ENCODE data around the gene CRB3. TPM values are rescaled to one million over a fixed set of nuclear protein-coding genes. Genes with fewer than 3 reads are reported as not detected.

CRB3 gene
- total and polyA plus RNA-seq, 2 donors (not counting 3 experiments of a cell fraction or from before 2014, with no cell fraction given): not detected

DNA sequence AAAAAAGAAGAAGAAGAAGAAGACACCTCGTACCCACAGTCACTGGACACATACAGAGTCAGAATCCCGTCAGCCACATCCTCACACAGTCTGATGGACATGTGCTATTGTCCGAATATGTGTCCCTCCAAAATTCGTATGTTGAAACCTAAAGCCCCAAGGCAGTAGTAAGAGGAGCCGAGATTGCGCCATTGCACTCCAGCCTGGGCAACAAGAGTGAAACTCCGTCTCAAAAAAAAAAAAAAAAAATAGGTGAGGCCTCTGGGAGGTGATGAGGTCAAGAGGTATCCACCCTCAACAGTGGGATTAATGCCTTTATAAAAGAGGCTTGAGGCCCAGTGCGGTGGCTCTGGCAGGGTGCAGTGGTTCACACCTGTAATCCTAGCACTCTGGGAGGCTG, 20.2 kb downstream of the CRB3 start:
- no peak for DNase-seq (ENCODE audit: low read depth, low spot score)
- CTCF ChIA-PET: interaction anchor here (0.7 kb wide), 1 partner anchor 230 kb away, joined by 3 read pairs; no protein-coding TSS in a partner anchor
- FAIRE-seq: no peak
- no peak overlapping the region for H3K27ac ChIP-seq (ENCODE audit: insufficient read depth, low read depth, low read length)
- H3K9me3 ChIP-seq (replicated peaks; ENCODE audit: control insufficient read depth, insufficient read depth, low read length): no peaks in the 10 kb centered on the region
- BruUV-seq (replicated peaks): no TSS peak
- POLR2A ChIA-PET: no interaction called here
- H3K36me3 ChIP-seq (ENCODE audit: control insufficient read depth in 2 of 2, extremely low read depth in 1 of 2, insufficient read depth in 2 of 2, low read length in 2 of 2): no peaks in the 10 kb centered on the region
- H3K27me3 ChIP-seq (ENCODE audit: control insufficient read depth in 2 of 2, insufficient read depth in 2 of 2, low read length in 2 of 2): no peaks in the 10 kb centered on the region
- H4K20me1 ChIP-seq (replicated peaks; ENCODE audit: control insufficient read depth, extremely low read depth, insufficient read depth, low read length): no peaks in the 10 kb centered on the region
- H2AFZ ChIP-seq (ENCODE audit: low read depth, low read length): no peak overlapping the region
- H3K79me2 ChIP-seq (ENCODE audit: control insufficient read depth, insufficient read depth, low read length): no peaks in the 10 kb centered on the region
- no peaks in the 10 kb centered on the region for H3K4me1 ChIP-seq (ENCODE audit: control insufficient read depth, extremely low read depth, insufficient read depth, low read length)
- TF ChIP-seq, protein P1, sequence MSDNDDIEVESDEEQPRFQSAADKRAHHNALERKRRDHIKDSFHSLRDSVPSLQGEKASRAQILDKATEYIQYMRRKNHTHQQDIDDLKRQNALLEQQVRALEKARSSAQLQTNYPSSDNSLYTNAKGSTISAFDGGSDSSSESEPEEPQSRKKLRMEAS (IDR thresholded peaks at IDR 0.05; ENCODE audit: insufficient read depth, insufficient read length): no peak
- TF ChIP-seq GATA2 (IDR thresholded peaks at IDR 0.05; ENCODE audit: insufficient read depth, insufficient read length, low read depth, low read length) (no peak), POLR2AphosphoS5 (IDR thresholded peaks at IDR 0.05; ENCODE audit: insufficient read depth, low read depth, low read length) (no peak), FOS (IDR thresholded peaks at IDR 0.05; ENCODE audit: borderline replicate concordance, insufficient read depth, low read length) (no peak), POLR2A (IDR thresholded peaks at IDR 0.05; ENCODE audit: low read depth, low read length) (no peak), JUN (IDR thresholded peaks at IDR 0.05; ENCODE audit: borderline replicate concordance, insufficient read depth, insufficient read length, low read depth) (no peak), MYC (IDR thresholded peaks at IDR 0.05; ENCODE audit: low read depth, low read length) (no peak), EZH2 (IDR thresholded peaks at IDR 0.05; ENCODE audit: borderline replicate concordance, low read depth, low read length, severe bottlenecking) (no peak)
- TF ChIP-seq, protein P2, sequence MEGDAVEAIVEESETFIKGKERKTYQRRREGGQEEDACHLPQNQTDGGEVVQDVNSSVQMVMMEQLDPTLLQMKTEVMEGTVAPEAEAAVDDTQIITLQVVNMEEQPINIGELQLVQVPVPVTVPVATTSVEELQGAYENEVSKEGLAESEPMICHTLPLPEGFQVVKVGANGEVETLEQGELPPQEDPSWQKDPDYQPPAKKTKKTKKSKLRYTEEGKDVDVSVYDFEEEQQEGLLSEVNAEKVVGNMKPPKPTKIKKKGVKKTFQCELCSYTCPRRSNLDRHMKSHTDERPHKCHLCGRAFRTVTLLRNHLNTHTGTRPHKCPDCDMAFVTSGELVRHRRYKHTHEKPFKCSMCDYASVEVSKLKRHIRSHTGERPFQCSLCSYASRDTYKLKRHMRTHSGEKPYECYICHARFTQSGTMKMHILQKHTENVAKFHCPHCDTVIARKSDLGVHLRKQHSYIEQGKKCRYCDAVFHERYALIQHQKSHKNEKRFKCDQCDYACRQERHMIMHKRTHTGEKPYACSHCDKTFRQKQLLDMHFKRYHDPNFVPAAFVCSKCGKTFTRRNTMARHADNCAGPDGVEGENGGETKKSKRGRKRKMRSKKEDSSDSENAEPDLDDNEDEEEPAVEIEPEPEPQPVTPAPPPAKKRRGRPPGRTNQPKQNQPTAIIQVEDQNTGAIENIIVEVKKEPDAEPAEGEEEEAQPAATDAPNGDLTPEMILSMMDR (IDR thresholded peaks at IDR 0.05; ENCODE audit: extremely low read depth in 1 of 2, insufficient read depth in 1 of 2, low read depth in 1 of 2, low read length in 2 of 2): no peak
- H3K9me1 ChIP-seq (replicated peaks; ENCODE audit: control insufficient read depth, extremely low read depth, insufficient read depth, low read length): no peaks in the 10 kb centered on the region
- intact Hi-C loops (cut with micrococcal nuclease) (no loop called here), dilution Hi-C loops (cut with MboI; ENCODE audit: extremely low pct_ligation_motif_present, low sequenced_read_pairs) (no loop called here)
- no peak overlapping the region for H3K9ac ChIP-seq (replicated peaks; ENCODE audit: extremely low read depth, insufficient read depth, low read length)
- no peak overlapping the region for H3K4me2 ChIP-seq (ENCODE audit: insufficient read depth, low read length)
- no peak overlapping the region for H3K4me3 ChIP-seq (replicated peaks in 1 of 3; ENCODE audit: insufficient read depth in 1 of 3, low read depth in 1 of 3, low read length in 3 of 3)

Measured in endothelial cell of umbilical vein (primary cell).